HG03342 (cell line): Measurements from ENCODE around the gene NAPG.
A peak's percentile ranks its signal among the peaks of the same experiment; 100 is the strongest.
"Not testable (repeated sequence)": the region's sequence is repeated elsewhere in the genome, so short reads cannot be mapped to it uniquely, and the experiment has no call there.

Source experiments
- ATAC-seq: cut with Tn5 transposase; IDR thresholded peaks from one replicate; pipeline ENCODE4 v1.9.1; 2021; ENCODE audit warnings: mild to moderate bottlenecking, moderate library complexity; ENCODE audit not compliant: unreplicated experiment

The NAPG gene

GRCh38 chr18:10511236-10511635, 14.6 kb upstream of the NAPG start:
- no peak for ATAC-seq

GRCh38 chr18:10514082-10514481, 11.7 kb upstream of the NAPG start:
- no peak for ATAC-seq

DNA sequence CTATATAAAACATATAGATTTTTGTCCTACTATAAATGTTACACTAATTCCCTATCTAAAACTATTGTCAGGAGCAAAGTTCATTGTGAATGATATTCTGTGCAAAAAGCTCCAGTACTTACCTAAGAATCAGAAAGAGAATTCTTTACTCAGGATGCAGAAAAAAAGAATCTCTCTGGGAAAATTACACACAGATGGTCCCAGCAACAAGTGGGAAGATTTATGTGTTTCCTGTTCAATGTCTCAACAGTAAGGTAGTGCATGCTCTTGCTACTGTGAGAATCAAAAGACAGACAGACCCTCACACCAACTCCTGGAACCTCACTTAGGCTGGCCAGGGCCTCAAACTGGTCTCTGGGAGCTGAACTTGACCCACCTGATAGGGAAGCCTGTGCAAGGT, 11.2 kb upstream of the NAPG start:
- no peak for ATAC-seq

DNA sequence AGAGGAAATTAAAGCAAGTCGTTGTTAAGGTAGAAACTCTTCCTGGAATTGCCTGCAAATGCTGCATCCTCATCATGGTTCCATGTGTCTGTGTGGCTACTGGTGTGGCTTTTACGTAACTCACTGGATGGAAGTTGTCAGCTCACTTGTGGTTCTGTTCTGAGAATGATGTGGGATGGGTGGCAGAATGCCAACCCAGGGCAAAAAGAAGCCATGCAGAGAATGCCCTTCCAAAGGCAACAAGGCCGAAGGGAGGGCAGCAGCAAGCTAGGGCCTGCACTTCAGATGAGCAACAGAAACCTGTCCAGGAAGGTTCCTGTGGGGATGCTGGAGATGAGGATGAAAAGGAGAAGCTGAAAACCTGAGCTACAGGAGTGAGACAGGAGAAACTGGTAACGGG, 10.4 kb upstream of the NAPG start:
- no peak for ATAC-seq

DNA sequence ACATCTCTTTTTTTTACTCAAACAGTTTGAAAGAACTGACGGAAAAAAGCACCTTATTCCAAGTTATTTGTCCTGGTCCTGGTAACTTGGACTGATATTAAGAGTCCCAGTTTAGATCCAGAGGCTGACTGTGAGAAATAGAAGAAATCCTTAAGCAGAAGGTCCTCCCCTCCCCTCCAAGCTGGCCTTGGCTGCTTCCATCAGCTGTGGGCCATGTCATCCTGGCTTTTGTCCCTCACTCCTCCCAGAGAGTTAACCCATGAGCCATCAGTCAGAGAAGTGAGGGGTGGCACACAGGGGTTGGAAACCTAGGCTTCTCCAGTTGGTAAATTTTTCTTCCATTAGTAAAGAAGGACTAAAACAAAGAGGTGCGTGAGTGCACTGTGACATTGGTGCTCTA, 9.7 kb upstream of the NAPG start:
- ATAC-seq: no peak

GRCh38 chr18:10518595-10519255, 7.1 kb upstream of the NAPG start:
- no peak for ATAC-seq

GRCh38 chr18:10519366-10519765, 6.5 kb upstream of the NAPG start:
- ATAC-seq: no peak

GRCh38 chr18:10519999-10520935, 5.6 kb upstream of the NAPG start:
- ATAC-seq: peak; percentile 88

GRCh38 chr18:10521566-10521965, 4.3 kb upstream of the NAPG start:
- no peak for ATAC-seq

DNA sequence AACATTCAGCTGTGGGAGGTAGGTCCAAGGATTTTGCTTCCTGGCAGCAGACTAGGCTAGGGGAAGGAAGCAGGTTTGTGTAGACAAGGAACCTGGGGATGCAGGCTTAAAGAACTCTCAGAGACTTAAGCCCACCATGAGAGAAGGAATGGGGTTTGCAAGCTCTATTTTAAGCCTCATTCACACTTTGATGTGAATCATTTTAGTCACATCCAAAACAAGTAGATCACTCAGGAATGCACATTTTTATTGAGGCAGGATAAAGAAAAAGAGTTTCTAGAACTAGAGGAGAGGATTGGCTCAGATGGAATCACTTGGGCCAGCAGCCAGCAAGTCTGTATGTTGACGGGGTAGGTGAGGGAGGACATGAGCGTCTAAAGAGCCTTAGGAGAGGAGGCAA, 3.3 kb upstream of the NAPG start:
- no peak for ATAC-seq

GRCh38 chr18:10523544-10523943, 2.3 kb upstream of the NAPG start:
- no peak for ATAC-seq

DNA sequence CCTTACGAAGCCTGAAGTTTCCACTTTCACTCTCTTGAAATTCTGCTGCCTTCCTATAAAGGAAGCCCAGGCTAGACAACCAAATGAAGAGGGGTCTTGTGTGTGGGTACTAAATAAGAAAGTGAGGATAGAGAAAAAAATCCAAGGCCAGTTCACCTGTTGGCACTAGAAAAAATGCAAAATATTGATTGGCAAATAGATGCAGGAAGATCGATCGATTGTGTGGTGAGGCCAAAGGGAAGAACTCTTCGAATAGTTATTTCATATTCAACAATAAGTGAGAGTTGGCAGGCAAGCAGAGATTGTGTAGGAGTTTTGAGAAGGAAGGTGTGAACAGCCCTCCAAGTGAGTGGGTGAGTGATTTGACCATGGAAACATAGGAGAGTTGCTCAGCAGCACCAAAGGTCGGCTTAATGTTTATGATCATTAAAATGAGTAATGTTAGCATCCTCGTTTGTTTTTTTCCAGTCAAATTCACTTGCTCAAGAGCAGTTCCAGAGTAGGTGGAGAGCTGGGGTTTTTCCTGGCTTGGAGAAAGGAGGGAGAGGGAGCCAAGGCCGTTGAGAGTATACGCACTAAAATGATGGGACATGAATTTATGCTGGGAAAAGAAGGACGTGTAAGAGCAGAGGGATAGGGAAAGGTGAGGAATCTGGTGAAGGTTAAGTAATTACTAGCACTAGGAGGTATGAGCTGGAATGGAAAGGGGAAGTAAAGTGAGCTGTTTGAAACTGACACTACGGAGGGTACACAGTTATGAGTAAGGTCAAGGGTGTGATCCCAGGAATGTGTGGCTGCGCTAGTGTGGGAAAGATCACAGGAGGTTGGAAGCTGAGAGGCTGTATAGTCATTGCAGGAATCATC, 1.1 kb upstream of the NAPG start:
- no peak for ATAC-seq

DNA sequence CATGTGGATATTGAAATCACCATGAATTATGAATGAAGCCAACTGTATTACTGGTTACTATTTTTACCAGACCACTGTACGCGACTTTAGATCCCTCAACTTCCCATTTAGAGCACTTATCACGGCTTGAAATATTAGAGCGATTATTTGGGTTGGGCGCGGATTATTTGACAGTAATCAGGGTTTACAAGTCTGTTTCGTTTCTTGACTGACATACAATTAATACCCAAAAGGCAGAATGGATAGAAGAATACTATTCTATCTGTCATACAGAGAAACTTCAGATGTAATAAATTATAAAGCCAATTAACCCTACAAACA, 496 bp upstream of the NAPG start:
- ATAC-seq: no peak

DNA sequence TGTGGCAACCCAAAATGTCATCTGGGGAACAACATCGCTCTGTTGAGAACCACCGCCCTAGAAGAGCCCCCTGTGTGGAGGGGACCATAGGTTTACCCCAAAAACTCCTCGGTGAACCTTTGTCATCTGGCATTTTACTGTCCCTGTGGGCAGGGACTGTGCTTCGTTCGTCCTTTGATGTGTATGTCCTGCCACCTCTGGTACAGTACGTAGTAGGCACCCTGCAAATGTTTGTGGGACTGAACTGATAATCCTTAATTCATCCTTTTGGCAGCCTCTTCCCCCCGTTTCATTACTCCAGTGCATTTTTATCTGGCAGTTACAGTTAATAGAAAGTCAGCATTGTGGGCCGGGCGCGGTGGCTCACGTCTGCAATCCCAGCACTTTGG, 728 bp downstream of the NAPG start:
- ATAC-seq: no peak

GRCh38 chr18:10528439-10528838, 2.6 kb downstream of the NAPG start:
- no peak for ATAC-seq

DNA sequence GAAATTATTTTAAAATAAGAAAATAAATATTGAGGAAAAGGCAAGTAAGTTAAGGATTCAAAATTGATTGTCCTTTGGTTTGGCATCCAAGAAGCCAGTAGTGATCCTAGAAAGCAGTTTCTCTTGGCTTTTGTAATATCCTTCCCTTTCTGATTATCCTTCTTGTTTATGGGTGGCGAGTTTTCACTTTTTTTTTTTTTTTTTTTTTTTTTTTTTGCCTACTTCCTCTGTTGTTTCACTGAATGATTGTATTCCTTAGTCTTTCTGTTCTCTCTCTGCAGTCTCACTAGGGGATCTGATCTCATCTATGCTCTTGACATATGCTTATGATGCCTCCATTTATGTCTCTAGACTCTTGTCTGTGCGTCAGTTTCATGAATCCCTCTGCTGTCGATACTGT, 4.2 kb downstream of the NAPG start:
- no peak for ATAC-seq

DNA sequence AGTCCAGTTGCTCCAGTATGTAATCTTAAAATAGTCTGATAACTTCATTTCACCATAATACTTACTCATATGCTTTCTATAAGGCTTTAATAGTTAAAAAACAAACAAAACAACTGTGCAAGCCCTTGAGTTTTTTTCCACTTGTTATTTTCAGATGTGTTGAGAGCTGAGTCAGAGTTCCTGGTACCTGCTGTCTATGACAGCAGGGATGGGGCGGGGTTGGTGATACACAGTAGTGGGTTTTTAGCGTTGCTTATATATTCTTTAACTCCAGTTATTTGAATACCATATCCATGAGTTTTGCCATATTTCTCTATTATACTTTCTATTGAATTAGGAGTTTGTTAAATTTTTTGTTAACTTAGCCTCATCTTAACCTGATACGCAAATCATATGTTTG, 5.0 kb downstream of the NAPG start:
- no peak for ATAC-seq

GRCh38 chr18:10533111-10533510, 7.3 kb downstream of the NAPG start:
- ATAC-seq: no peak

GRCh38 chr18:10536280-10536679, 10.5 kb downstream of the NAPG start:
- ATAC-seq: no peak

GRCh38 chr18:10537765-10538164, 11.9 kb downstream of the NAPG start:
- ATAC-seq: no peak

GRCh38 chr18:10539124-10539523, 13.3 kb downstream of the NAPG start:
- not testable (repeated sequence) for ATAC-seq

- no peak for ATAC-seq
Measured at GRCh38 chr18:10543277-10543676, 17.4 kb downstream of the NAPG start.
